ENCODE results near the gene ITPR2.
"Not testable (repeated sequence)": the region's sequence is repeated elsewhere in the genome, so short reads cannot be mapped to it uniquely, and the experiment has no call there.

Gene ITPR2

GRCh38 chr12:26627335-26627734 lies 205.7 kb downstream of the ITPR2 start:
- no peak for DNase-seq (ENCODE audit: low read depth in 2 of 2)

GRCh38 chr12:26623136-26623535 lies 209.9 kb downstream of the ITPR2 start:
- DNase-seq (ENCODE audit: low read depth in 2 of 2): no peak

- DNase-seq (ENCODE audit: low read depth in 2 of 2): no peak
Measured at GRCh38 chr12:26622601-26623000, 210.4 kb downstream of the ITPR2 start.

GRCh38 chr12:26621932-26622331 lies 211.1 kb downstream of the ITPR2 start:
- no peak for DNase-seq (ENCODE audit: low read depth in 2 of 2)

GRCh38 chr12:26620907-26621306 lies 212.1 kb downstream of the ITPR2 start:
- DNase-seq (ENCODE audit: low read depth in 2 of 2): no peak

GRCh38 chr12:26617513-26617912 lies 215.5 kb downstream of the ITPR2 start:
- DNase-seq (ENCODE audit: low read depth in 2 of 2): no peak

- DNase-seq (ENCODE audit: low read depth in 2 of 2): no peak
Measured at GRCh38 chr12:26614011-26614616, 218.9 kb downstream of the ITPR2 start.

GRCh38 chr12:26612203-26612602 lies 220.8 kb downstream of the ITPR2 start:
- no peak for DNase-seq (ENCODE audit: low read depth in 2 of 2)

- DNase-seq (ENCODE audit: low read depth in 2 of 2): no peak
Measured at GRCh38 chr12:26611598-26611997, 221.4 kb downstream of the ITPR2 start.

- no peak for DNase-seq (ENCODE audit: low read depth in 2 of 2)
Measured at GRCh38 chr12:26610774-26611173, 222.2 kb downstream of the ITPR2 start.

GRCh38 chr12:26609986-26610385 lies 223.0 kb downstream of the ITPR2 start:
- DNase-seq (ENCODE audit: low read depth in 2 of 2): no peak

- no peak for DNase-seq (ENCODE audit: low read depth in 2 of 2)
Measured at GRCh38 chr12:26608706-26609105, 224.3 kb downstream of the ITPR2 start.

- DNase-seq (ENCODE audit: low read depth in 2 of 2): no peak
Measured at GRCh38 chr12:26608273-26608672, 224.7 kb downstream of the ITPR2 start.

GRCh38 chr12:26606911-26607310 lies 226.1 kb downstream of the ITPR2 start:
- DNase-seq (ENCODE audit: low read depth in 2 of 2): no peak

- not testable (repeated sequence) for DNase-seq (ENCODE audit: low read depth in 2 of 2)
Measured at GRCh38 chr12:26604813-26605212, 228.2 kb downstream of the ITPR2 start.

- no peak for DNase-seq (ENCODE audit: low read depth in 2 of 2)
Measured at GRCh38 chr12:26599096-26599695, 233.8 kb downstream of the ITPR2 start.

GRCh38 chr12:26595806-26596205 lies 237.2 kb downstream of the ITPR2 start:
- no peak for DNase-seq (ENCODE audit: low read depth in 2 of 2)

- DNase-seq (ENCODE audit: low read depth in 2 of 2): no peak
Measured at GRCh38 chr12:26580619-26581018, 252.4 kb downstream of the ITPR2 start.

GRCh38 chr12:26576266-26576665 lies 256.7 kb downstream of the ITPR2 start:
- no peak for DNase-seq (ENCODE audit: low read depth in 2 of 2)

GRCh38 chr12:26573225-26573909 lies 259.6 kb downstream of the ITPR2 start:
- DNase-seq (ENCODE audit: low read depth in 2 of 2): no peak

- DNase-seq (ENCODE audit: low read depth in 2 of 2): no peak
Measured at GRCh38 chr12:26572137-26572536, 260.9 kb downstream of the ITPR2 start.

GRCh38 chr12:26571560-26571959 lies 261.4 kb downstream of the ITPR2 start:
- no peak for DNase-seq (ENCODE audit: low read depth in 2 of 2)

- no peak for DNase-seq (ENCODE audit: low read depth in 2 of 2)
Measured at GRCh38 chr12:26567126-26567525, 265.9 kb downstream of the ITPR2 start.

Measured in stimulated activated CD8-positive, alpha-beta memory T cell treated with anti-CD3 and anti-CD28 coated beads, Interleukin-2, amount 100 ng/mL, for 48 hours (primary cell).